ENCODE results near the gene PHACTR1.

DNA sequence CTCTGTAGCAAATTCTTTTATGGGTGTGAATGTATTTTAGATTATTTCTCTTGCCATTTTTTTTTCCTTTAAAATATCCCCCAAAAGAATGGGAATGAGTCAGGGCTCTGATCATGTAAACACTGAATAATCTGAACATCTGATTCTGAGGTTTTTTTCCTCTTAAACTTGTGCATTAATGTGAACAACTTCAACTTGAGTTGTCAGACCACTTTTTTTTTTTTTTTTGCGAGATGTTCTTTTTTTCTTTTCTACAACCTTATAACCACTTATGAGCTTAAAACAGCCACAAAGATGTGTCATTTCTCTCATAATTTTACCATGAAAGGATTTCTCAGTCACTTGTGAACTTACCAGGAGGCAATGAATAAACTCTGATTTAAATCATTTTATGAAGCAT, 526.5 kb downstream of the PHACTR1 start:
- TF ChIP-seq, protein P1, sequence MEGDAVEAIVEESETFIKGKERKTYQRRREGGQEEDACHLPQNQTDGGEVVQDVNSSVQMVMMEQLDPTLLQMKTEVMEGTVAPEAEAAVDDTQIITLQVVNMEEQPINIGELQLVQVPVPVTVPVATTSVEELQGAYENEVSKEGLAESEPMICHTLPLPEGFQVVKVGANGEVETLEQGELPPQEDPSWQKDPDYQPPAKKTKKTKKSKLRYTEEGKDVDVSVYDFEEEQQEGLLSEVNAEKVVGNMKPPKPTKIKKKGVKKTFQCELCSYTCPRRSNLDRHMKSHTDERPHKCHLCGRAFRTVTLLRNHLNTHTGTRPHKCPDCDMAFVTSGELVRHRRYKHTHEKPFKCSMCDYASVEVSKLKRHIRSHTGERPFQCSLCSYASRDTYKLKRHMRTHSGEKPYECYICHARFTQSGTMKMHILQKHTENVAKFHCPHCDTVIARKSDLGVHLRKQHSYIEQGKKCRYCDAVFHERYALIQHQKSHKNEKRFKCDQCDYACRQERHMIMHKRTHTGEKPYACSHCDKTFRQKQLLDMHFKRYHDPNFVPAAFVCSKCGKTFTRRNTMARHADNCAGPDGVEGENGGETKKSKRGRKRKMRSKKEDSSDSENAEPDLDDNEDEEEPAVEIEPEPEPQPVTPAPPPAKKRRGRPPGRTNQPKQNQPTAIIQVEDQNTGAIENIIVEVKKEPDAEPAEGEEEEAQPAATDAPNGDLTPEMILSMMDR (IDR thresholded peaks at IDR 0.05), result no peak
- TF ChIP-seq POLR2A (IDR thresholded peaks at IDR 0.05), result no peak

All from lower leg skin (tissue), 3 donors.